H1 (cell line): ENCODE measurements around the gene PLXNA4. TPM values are rescaled to one million over a fixed set of nuclear protein-coding genes. Genes with fewer than 3 reads are reported as not detected.

Experiments used
- CTCF ChIA-PET: fragments of 300-600 bp; sonication (Branson Sonifier 250); formaldehyde crosslinking; loops from one replicate; lab custom pipeline; 2021; ENCODE audit not compliant: partially characterized antibody; lab: Charles Lee
- POLR2A ChIA-PET: fragments of 300-600 bp; sonication (Branson Sonifier 250); formaldehyde crosslinking; loops from one replicate; lab custom pipeline; 2021; ENCODE audit warnings: inconsistent platforms; ENCODE audit not compliant: partially characterized antibody; lab: Charles Lee
- DNase-seq, 2 experiments: peaks; one replicate each; pipeline versions ENCODE4 v3.0.0 to v3.0.0-alpha.2; 2010 to 2022; ENCODE audit warnings: low spot score in 2 of 2, low read depth in 1 of 2, mixed read lengths in 1 of 2
- FAIRE-seq: peaks from 2 replicates; lab custom pipeline; 2011; peaks lifted over from hg19 to GRCh38; lab: Jason Lieb, UNC
- H2AFZ ChIP-seq: 2 replicates; pipeline ENCODE4 v1.8.1; 2012; ENCODE audit warnings: low read length, inconsistent platforms
- H2AK5ac ChIP-seq: 2 replicates; pipeline ENCODE4 v1.6.1; 2013; ENCODE audit warnings: low read depth, low read length
- H2BK120ac ChIP-seq: replicated peaks from 2 replicates; pipeline ENCODE3; 2013; ENCODE audit warnings: low read depth, low read length, inconsistent platforms
- H2BK12ac ChIP-seq: 2 replicates; pipeline ENCODE4 v1.6.1; 2013; ENCODE audit warnings: low read depth, low read length
- H2BK15ac ChIP-seq: 2 replicates; pipeline ENCODE4 v1.6.1; 2013; ENCODE audit warnings: low read length
- H2BK20ac ChIP-seq: 2 replicates; pipeline ENCODE4 v1.6.1; 2013; ENCODE audit warnings: low read length
- H2BK5ac ChIP-seq: 2 replicates; pipeline ENCODE4 v1.6.1; 2013; ENCODE audit warnings: low read depth, low read length
- H3K14ac ChIP-seq: 2 replicates; pipeline ENCODE4 v1.6.1; 2013; ENCODE audit warnings: inconsistent platforms; ENCODE audit not compliant: insufficient read length
- H3K18ac ChIP-seq: 2 replicates; pipeline ENCODE4 v1.6.1; 2013; ENCODE audit warnings: low read length; ENCODE audit errors: extremely low read depth
- H3K23ac ChIP-seq: 2 replicates; pipeline ENCODE4 v1.6.1; 2013; ENCODE audit warnings: inconsistent platforms; ENCODE audit not compliant: insufficient read length
- H3K23me2 ChIP-seq: 2 replicates; pipeline ENCODE4 v1.6.1; 2013; ENCODE audit warnings: low read depth, low read length
- H3K27ac ChIP-seq: 2 replicates; pipeline ENCODE4 v1.6.1; 2011; ENCODE audit warnings: low read depth, low read length, inconsistent platforms
- H3K27me3 ChIP-seq, 4 experiments: replicated peaks in 1 of 4; 1 replicate in 1 of 4; 2 replicates in 3 of 4; pipeline versions ENCODE4 v1.6.1 to v1.8.1; 2011 to 2013; ENCODE audit warnings: low read length in 3 of 4, mild to moderate bottlenecking in 3 of 4, inconsistent platforms in 2 of 4, mixed read lengths in 2 of 4, moderate library complexity in 1 of 4; ENCODE audit not compliant: control insufficient read depth in 3 of 4, insufficient read depth in 3 of 4; ENCODE audit errors: extremely low read depth in 1 of 4
- H3K36me3 ChIP-seq, 4 experiments: 2 replicates each; pipeline versions ENCODE4 v1.6.1 to v1.8.1; 2011 to 2013; ENCODE audit warnings: mild to moderate bottlenecking in 4 of 4, low read length in 3 of 4, moderate library complexity in 2 of 4, control low read depth in 1 of 4, inconsistent platforms in 1 of 4; ENCODE audit not compliant: insufficient read depth in 4 of 4, control insufficient read depth in 2 of 4
- H3K4ac ChIP-seq: replicated peaks from 2 replicates; pipeline ENCODE3; 2013; ENCODE audit warnings: low read length, low read depth, mixed read lengths, inconsistent platforms; ENCODE audit not compliant: insufficient read length
- H3K4me1 ChIP-seq, 4 experiments: replicated peaks in 1 of 4; 1 replicate in 1 of 4; 2 replicates in 3 of 4; pipeline versions ENCODE4 v1.6.1 to v1.8.1; 2011 to 2013; ENCODE audit warnings: low read length in 3 of 4, inconsistent platforms in 2 of 4, mixed read lengths in 1 of 4; ENCODE audit not compliant: insufficient read depth in 4 of 4, control insufficient read depth in 3 of 4
- H3K4me2 ChIP-seq, 2 experiments: 2 replicates each; pipeline versions ENCODE4 v1.6.1 to v1.8.1; 2011 to 2013; ENCODE audit warnings: low read depth in 2 of 2, low read length in 2 of 2, control low read depth in 1 of 2, inconsistent platforms in 1 of 2, mild to moderate bottlenecking in 1 of 2; ENCODE audit not compliant: insufficient read depth in 1 of 2
- H3K4me3 ChIP-seq, 4 experiments: fragments of 200-600, 300-600 bp in 1 of 4; sonication (generic), shearing (Covaris generic), sonication (Bioruptor Twin) in 1 of 4; 2 replicates each; pipeline versions ENCODE4 v1.5.1 to v1.8.1; 2011 to 2016; ENCODE audit warnings: low read length in 4 of 4, low read depth in 3 of 4, control low read depth in 2 of 4, inconsistent platforms in 2 of 4, mild to moderate bottlenecking in 2 of 4, mixed read lengths in 1 of 4, moderate library complexity in 1 of 4; ENCODE audit not compliant: insufficient read depth in 2 of 4; ENCODE audit errors: extremely low read depth in 1 of 4
- H3K56ac ChIP-seq: replicated peaks from 2 replicates; pipeline ENCODE3; 2013; ENCODE audit warnings: low read depth, mild to moderate bottlenecking, mixed read lengths, low read length, inconsistent platforms; ENCODE audit not compliant: insufficient read length
- H3K79me1 ChIP-seq: 2 replicates; pipeline ENCODE4 v1.6.1; 2013; ENCODE audit warnings: low read depth, low read length, control low read depth
- H3K79me2 ChIP-seq, 2 experiments: 2 replicates each; pipeline versions ENCODE4 v1.6.1 to v1.8.1; 2012 to 2013; ENCODE audit warnings: low read length in 2 of 2, mild to moderate bottlenecking in 2 of 2, inconsistent platforms in 1 of 2; ENCODE audit not compliant: insufficient read depth in 2 of 2, control insufficient read depth in 1 of 2
- H3K9ac ChIP-seq, 4 experiments: replicated peaks in 1 of 4; 1 replicate in 1 of 4; 2 replicates in 3 of 4; pipeline versions ENCODE4 v1.6.1 to v1.8.1; 2011 to 2013; ENCODE audit warnings: low read depth in 3 of 4, low read length in 3 of 4, control low read depth in 2 of 4, mild to moderate bottlenecking in 2 of 4, moderate library complexity in 2 of 4, inconsistent platforms in 1 of 4; ENCODE audit errors: extremely low read depth in 1 of 4
- H3K9me3 ChIP-seq, 2 experiments: 2 replicates each; pipeline versions ENCODE4 v1.6.1 to v1.8.1; 2012 to 2013; ENCODE audit warnings: mild to moderate bottlenecking in 2 of 2, moderate library complexity in 2 of 2, control low read depth in 1 of 2, inconsistent platforms in 1 of 2, low read depth in 1 of 2, low read length in 1 of 2, mixed read lengths in 1 of 2; ENCODE audit not compliant: insufficient read depth in 2 of 2
- H4K20me1 ChIP-seq, 2 experiments: replicated peaks in 1 of 2; 2 replicates each; pipeline versions ENCODE3 to v1.8.1; 2011 to 2013; ENCODE audit warnings: inconsistent platforms in 2 of 2, low read length in 2 of 2, mild to moderate bottlenecking in 1 of 2; ENCODE audit not compliant: insufficient read depth in 2 of 2, control insufficient read depth in 1 of 2
- H4K5ac ChIP-seq: 2 replicates; pipeline ENCODE4 v1.6.1; 2013; ENCODE audit warnings: low read length, low read depth, mixed read lengths, inconsistent platforms; ENCODE audit not compliant: insufficient read length
- H4K8ac ChIP-seq: 2 replicates; pipeline ENCODE4 v1.8.0; 2013; ENCODE audit warnings: mild to moderate bottlenecking, moderate library complexity, low read length, inconsistent platforms; ENCODE audit not compliant: insufficient read depth; ENCODE audit errors: extremely low read depth
- H4K91ac ChIP-seq: replicated peaks from 2 replicates; pipeline ENCODE3; 2013; ENCODE audit warnings: low read length, mixed read lengths, inconsistent platforms; ENCODE audit not compliant: insufficient read length
- ASH2L ChIP-seq: fragments of 200-600, 300-600 bp; sonication (generic); IDR thresholded peaks from one replicate; pipeline ENCODE4 v1.7.1; 2017; ENCODE audit warnings: low read length
- CBX8 ChIP-seq: fragments of 300-800, 300-1000 bp; sonication (generic); IDR thresholded peaks from 2 replicates; pipeline ENCODE4 v1.7.1; 2016; ENCODE audit warnings: low read depth, low read length, borderline replicate concordance
- POLR2A ChIP-seq, 2 experiments: IDR thresholded peaks; 1 replicate in 1 of 2; 2 replicates in 1 of 2; pipeline ENCODE4 v1.6.1; 2011; ENCODE audit warnings: low read depth in 2 of 2, low read length in 2 of 2, mild to moderate bottlenecking in 2 of 2; ENCODE audit errors: control extremely low read depth in 1 of 2
- SIN3A ChIP-seq, 2 experiments: IDR thresholded peaks in 1 of 2; conservative IDR thresholded peaks in 1 of 2; 2 replicates each; pipeline ENCODE4 v1.6.1; 2011 to 2012; ENCODE audit warnings: low read length in 2 of 2, improper control_type of control experiment in 1 of 2, low read depth in 1 of 2, mild to moderate bottlenecking in 1 of 2
- TAF7 ChIP-seq: optimal IDR thresholded peaks from 2 replicates; pipeline ENCODE3; 2011; ENCODE audit warnings: low read depth, mild to moderate bottlenecking, inconsistent platforms, low read length, moderate library complexity, borderline replicate concordance
- TEAD4 ChIP-seq: IDR thresholded peaks from 2 replicates; pipeline ENCODE4 v1.6.1; 2012; ENCODE audit warnings: low read depth, low read length, inconsistent platforms, mixed read lengths
- WGBS, 2 experiments: shearing (Covaris generic) in 1 of 2; methylation state at CpG; one replicate each; pipeline versions ENCODE4 v1.1.6 to v1.1.7; 2013 to 2015; ENCODE audit warnings: low lambda C conversion rate in 2 of 2, mixed read lengths in 2 of 2, inconsistent platforms in 1 of 2, low coverage in 1 of 2, missing lambda C conversion rate in 1 of 2; ENCODE audit not compliant: insufficient replicate concordance in 2 of 2, insufficient coverage in 1 of 2, insufficient read length in 1 of 2; ENCODE audit errors: extremely low coverage in 1 of 2, missing lambda C conversion rate in 1 of 2; 5-methylcytosine and 5-hydroxymethylcytosine counted together
- polyA plus RNA-seq, 7 experiments: library from polyadenylated mRNA; depleted of rRNA in 3 of 7; stranded (reverse) in 5 of 7; unstranded in 2 of 7; fragments of >200 nt in 5 of 7; fragments of 200-250 nt in 2 of 7; gene quantifications; 1 replicate in 5 of 7; 2 replicates in 1 of 7; 4 replicates in 1 of 7; pipeline versions ENCODE4 v1.2.1 to v1.2.3, GENCODE V29; 2011 to 2013; ENCODE audit warnings: missing spikeins in 2 of 7, mixed read lengths in 2 of 7
- total RNA-seq: library from RNA; stranded (reverse); fragmentation: NEBNext Ultra II Directional; extraction: Animal tissue kit (Norgen Biotek cat#: 25700); gene quantifications from 2 replicates; pipeline ENCODE4 v1.2.1, GENCODE V29; 2021

Gene PLXNA4
- total and polyA plus RNA-seq, 2 of the 8 experiments (the other 6 are each of a cell fraction or from before 2014, with no cell fraction given) = 0.76 to 0.79 TPM

DNA sequence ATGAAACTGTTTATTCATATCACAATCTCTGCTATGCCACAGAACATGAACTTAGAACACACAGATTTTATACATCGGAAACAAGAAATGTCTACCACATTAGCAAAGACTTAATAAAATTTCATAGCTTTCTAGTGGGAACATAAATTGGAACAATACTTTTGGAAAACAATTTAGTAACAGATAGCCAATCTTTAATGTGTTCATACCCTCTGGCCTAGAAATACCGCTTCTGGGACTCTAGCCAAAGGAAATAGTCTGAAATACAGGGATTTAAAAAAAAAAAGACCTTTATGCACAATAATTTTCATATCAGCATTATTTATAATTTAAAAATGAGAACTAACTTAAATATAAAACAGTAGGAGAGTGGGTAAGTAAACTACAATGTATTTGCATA lies 168.5 kb downstream of the PLXNA4 start:
- ChIA-PET POLR2A (no interaction called here), CTCF (no interaction called here)
- no peak overlapping the region for H3K18ac ChIP-seq
- TF ChIP-seq CBX8 = no peak
- no peak for TF ChIP-seq POLR2A (IDR thresholded peaks at IDR 0.05; ENCODE audit: control extremely low read depth in 1 of 2, low read depth in 2 of 2, low read length in 2 of 2)
- no peak for TF ChIP-seq TEAD4
- no peak for TF ChIP-seq TAF7
- TF ChIP-seq ASH2L = no peak
- no peak for TF ChIP-seq SIN3A (conservative IDR thresholded peaks at IDR 0.05 in 1 of 2, IDR thresholded peaks at IDR 0.05 in 1 of 2; ENCODE audit: low read depth in 1 of 2, low read length in 2 of 2)

More for the DNA sequence above, 168.5 kb downstream of the PLXNA4 start:
- no peak overlapping the region for H3K23ac ChIP-seq
- H3K9ac ChIP-seq = no peak overlapping the region
- no peak overlapping the region for H3K27ac ChIP-seq
- no peak overlapping the region for H4K91ac ChIP-seq
- no peak overlapping the region for H2AFZ ChIP-seq
- H4K20me1 ChIP-seq = no peaks in the 10 kb centered on the region
- no peak overlapping the region for H2BK5ac ChIP-seq
- no peak overlapping the region for H3K4ac ChIP-seq
- no peak overlapping the region for H2BK20ac ChIP-seq
- no peak overlapping the region for H2AK5ac ChIP-seq
- no peak overlapping the region for H3K4me2 ChIP-seq
- no peak for DNase-seq
- no peak overlapping the region for H2BK12ac ChIP-seq
- 91% methylated on average over 2 of the region's 2 CpGs; no CpG with 5 or more reads in 1 of the 2 experiments for WGBS, 2 experiments
- no peak overlapping the region for H3K4me3 ChIP-seq
- no peak for FAIRE-seq
- no peak overlapping the region for H3K14ac ChIP-seq
- H3K23me2 ChIP-seq = no peaks in the 10 kb centered on the region
- H3K56ac ChIP-seq = no peak overlapping the region
- no peaks in the 10 kb centered on the region for H3K27me3 ChIP-seq
- no peaks in the 10 kb centered on the region for H3K36me3 ChIP-seq
- H3K9me3 ChIP-seq = no peaks in the 10 kb centered on the region
- H4K8ac ChIP-seq = no peak overlapping the region
- H3K4me1 ChIP-seq = peaks cover 2 to 11% (median 5%) of the 10 kb centered on the region in 4 experiments; a peak in 5 of 7 replicates
- no peaks in the 10 kb centered on the region for H3K79me1 ChIP-seq
- H4K5ac ChIP-seq = no peak overlapping the region
- no peak overlapping the region for H2BK120ac ChIP-seq
- no peak overlapping the region for H2BK15ac ChIP-seq
- no peaks in the 10 kb centered on the region for H3K79me2 ChIP-seq
